ENCODE measurements around the gene S100A10.

Gene S100A10, protein sequence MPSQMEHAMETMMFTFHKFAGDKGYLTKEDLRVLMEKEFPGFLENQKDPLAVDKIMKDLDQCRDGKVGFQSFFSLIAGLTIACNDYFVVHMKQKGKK

DNA sequence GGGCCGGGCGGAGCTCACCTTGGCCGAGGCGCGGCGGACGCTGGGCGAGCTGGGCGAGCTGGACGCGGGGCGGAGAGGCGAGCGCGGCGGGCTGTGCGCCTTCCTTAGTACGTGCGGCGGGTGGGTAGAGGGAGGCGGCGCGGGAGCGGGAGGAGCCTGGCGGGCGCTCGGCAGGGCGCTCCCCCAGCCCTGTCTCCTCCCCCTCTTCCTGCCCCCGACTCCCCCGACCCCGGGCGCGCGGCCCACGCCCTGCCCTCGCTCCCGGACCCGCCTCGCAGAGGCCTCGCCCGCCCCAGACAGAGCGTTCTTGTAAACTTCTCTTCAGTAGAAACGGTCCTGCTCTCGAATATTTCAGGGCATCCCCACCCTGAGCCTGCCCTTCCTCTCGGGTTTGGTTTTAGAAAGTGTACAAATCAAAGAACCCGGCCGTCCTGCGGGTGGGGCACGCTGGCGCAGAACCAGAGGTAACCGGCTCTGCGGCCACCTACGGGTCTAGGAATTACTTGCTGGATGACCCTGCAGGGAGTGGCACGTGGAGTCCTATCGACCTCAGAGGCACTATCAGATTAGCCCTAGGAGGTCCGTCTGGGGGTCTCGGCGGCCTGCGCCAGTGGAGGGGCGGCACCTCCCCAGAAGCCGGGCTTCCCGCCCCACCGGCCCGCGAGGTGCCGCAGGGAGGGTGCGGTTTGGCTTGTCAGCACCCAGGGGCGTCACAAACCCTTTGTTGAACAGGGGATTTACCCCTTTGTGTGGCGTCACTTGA is at the start of gene S100A10:
Gene S100A10 (minus strand): TSS at position 126 of the 763 bp plus-strand sequence. CDS start 7,629 bp downstream, outside the sequence.
- DNase-seq = peak; percentile 29

DNA sequence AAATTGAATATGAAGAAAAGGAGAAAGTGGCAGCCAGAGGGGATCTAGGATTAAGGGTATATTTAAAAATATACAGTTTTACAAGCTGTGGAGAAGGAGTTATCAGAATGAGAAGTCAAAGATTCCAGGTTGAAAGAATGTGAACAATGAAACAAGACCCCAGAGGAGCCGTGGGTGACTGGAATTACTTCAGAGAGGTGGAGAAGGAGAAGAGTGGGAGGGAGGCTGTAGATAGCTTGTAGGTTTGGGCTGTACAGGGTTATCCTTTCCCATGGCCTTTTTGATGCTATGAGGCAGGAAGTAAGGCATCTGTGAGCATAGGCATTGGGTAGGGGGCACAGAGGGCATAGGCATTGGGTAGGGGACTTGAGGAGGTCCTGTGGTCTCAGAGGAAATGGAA is 48.4 kb upstream of the S100A10 start:
- DNase-seq = no peak

DNA sequence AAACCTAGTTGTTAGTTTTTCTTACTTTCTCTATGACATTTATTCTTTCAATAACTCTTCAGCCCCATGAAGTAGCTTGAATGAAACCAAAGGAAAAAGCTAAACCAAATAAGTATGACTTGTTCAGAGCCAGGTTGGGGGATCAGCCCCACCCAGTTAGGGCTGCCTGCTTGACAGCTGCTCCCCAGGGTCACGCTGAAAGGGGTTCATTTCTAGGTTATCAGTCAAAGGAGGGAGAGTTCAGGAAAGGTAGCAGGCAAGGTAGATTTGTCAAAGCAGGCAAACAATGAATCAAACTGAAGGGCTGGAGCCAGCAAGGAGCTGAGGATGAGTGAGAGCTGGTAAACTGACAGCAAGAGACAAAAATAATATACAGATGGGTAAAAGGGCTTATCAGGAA is 46.2 kb upstream of the S100A10 start:
- peak; percentile 77 for DNase-seq

DNA sequence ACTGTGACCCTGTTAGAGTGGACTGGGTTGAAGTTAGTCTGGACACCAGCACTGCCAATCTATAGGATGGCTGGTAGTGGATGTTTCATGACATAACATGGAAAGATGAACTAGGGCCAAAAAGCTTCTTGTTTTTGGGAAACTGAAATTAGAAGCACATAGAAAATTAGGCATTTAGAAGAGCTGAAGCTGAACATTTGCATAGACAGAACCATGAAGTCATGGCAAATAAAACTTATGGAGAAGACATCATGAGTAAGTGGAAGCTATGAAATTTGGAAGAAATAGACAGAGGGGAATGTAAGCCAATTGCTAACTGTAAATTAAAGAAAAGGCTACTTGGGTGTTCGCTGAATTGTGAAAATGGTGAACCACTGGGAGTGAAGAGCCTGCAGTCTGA is 45.8 kb upstream of the S100A10 start:
- DNase-seq = peak; percentile 77

DNA sequence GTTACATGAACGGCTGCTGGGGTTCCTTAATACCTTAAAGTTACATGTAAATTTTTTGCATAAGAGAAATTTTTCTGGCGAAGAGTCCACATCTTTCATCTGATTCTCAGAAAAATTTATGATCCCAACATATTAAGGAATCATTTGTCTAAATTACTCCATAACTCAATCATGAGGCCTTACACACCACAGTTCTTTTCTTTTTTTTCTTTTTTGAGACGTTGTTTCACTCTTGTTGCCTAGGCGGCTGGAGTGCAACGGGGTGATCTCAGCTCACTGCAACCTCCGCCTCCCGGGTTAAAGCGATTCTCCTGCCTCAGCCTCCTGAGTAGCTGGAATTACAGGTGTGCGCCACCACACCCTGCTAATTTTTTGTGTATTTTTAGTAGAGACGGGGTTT is 45.2 kb upstream of the S100A10 start:
- no peak for DNase-seq

DNA sequence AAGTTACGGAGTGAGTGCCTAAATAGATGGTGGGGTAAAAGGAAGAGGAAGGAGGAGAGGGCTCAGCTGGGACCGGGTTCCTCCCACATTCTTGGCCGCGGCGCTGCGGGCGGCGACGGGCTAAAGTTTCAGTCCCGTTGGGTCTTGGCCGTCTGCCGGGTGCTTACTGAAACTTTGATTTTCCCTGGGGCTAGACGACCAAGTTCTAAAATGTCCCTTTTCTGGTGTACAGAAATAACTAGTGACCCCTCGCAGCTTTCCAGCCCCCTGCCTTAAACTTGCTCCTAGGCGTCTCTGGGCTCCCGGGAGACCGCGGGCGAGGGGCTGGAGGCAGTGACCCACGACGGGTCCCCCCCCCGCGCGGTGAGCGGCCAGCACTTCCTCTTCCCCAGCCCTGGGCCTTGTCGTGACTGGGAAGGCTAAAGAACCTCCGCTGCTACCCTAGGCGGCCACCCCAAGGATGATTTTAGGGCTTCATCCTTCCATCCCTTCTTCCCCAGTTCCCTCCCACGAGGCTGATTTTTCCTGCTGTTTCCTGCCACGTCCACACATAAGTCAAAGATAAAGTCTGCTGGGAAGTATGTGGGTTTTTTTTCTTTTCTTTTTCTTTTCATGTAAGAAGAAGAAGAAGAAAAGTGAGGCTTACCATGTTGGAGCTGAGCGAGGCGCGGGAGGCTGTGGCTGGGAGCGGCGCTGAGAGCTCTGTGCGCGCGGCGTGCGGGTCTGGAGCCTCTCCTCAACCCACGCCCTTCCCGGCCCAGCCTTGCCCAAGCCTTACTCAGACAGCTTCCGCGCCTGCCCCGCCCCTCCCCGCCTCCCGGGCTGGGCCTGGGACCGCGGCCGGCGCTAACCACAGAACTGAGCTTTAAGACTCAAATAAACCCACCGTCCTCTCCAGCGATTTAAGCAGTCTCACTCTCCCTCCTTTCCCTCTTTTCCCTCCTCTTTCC is 42.9 kb upstream of the S100A10 start, which contains the start of gene S100A11:
Gene S100A11 (minus strand): TSS at position 738 of the 950 bp plus-strand sequence. CDS start 89 bp downstream, at position 649.
- peak; percentile 64 for DNase-seq

DNA sequence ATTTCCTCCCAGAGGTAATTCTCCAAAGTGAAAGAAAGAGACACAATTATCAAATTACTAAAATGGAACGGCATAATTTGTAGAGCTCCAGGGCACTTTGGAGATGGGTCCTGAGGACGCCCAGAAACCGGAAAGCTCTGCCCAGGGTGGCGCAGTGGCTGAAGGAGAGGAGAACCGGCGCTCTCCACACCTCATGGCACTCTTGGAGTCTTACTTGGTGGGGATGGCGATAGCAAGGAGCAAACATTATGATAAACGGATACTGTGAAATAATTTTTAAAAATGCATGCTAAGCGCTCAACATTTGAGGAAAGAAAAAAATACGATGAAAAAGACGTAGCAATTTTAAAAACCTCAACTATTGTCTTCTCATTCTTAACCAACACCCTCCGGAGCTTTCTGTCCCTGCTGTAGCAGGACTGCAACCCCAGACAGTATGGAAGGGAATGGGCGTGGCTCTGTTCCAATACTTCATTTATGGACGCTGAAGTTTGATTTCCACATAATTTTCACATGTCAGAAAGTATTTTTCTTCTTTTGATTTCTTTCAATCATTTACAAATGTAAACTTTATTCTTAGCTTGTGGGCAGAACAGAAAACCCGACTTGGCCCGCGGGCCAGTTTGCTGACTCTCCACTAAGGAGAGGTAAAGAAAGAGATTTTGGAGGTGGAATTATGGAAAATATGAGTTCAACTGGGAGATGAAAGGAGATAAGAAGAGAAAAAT is 42.0 kb upstream of the S100A10 start:
- DNase-seq = peak; percentile 81

DNA sequence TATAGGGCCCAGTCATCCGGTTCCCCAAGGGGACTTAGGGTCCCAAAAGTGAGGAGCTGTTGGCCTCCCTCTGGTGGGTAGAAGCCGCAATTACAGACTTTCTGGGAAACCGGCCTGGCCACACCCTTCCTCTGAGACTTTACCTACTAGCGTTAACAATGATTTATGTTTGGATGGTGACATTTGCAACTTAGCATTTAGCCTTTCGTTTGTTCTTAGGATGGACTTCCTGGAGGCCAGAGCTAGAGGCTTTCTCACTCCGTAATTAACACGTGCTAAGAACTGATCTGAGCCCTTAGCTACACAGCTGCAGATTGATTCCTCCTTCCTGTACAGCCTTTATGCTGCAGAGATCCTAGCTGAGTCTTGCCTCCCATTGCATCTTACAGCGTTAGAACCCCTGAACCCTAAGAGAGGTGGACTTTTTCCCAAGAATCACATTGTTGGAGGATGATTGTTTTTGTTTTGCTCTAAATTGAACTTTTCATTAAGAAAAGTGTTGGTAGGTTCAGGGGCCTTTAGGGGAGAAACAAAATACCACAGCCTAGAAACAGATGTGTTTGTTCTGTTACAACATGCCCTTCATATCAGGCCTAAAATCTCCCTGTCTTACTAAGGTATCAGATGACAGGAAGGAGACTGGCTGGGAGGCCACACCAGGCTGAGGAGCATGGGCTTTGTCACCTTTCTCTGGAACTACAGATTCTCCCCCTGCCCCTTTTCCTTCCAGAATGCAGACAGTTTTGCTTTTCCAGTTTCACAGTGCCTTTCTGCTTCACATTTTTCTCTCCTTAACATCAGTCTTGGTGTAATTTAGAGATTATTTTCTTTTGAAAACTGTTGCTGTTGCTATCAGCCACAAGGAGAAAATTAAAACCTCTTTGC is 41.2 kb upstream of the S100A10 start:
- DNase-seq = peak; percentile 87

DNA sequence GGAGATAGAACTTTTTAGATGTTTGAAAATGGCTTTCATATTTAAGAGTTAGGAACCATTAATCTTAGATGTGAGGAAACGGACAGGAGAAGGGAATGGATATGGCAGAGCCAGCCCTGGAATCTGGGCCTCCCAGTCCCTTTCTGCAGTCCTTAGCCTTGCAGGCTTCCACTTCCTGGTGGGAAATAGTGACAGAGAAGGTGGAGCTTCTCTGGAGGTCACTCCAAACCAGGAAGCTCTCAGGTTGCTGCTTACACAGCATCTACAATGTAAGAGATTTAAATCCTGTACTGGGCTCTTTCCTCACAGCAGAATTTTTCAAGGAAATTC is 40.6 kb upstream of the S100A10 start:
- no peak for DNase-seq

DNA sequence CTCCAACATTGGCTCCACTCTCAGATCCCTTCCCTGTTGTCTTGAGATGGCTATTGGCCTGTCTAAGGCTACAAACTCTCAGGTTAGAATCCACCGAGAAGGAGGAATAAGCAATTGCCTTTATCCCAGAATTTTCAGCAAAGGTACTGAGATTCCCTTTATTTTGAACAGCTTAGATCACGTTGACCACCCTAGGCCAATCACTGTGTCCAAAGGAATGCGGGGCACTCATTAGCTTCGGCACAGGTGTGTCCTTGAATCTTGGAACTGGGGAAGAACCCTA is 36.2 kb upstream of the S100A10 start:
- no peak for DNase-seq

DNA sequence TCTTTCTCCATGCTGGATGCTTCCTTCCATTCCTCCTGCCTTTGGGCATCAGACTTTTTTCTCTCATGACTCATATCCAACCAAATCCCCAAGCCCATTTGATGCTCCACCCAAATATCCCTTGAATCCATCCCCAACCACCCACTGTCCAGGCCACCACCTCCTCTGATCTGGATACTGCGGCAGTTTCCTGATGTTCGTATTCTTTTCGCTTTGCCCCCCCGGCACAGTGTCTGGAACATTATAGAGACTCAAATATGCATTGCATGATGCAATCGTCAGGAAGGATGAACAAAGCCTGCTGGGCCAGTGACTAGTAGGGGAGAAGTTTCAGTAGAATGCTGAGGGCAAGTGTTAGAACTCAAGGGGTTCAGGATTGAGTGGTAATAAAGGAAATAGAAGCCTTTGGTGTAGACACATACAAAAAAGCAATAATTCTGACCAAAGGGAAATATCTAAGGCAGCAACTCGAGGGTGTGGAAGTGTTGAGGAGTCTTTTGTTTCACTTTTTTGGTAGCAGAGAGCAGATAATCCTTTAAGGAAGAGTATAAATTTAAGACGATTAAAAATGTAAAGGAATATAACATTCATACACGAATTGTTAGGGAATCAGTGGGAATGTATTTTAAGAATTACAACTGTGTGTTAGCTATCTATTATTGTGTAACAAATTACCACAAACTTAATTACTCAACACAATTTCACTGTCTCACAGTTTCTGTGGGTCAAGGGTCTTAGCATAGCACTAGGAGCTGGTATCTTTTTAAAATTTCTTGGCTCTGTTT is 35.7 kb upstream of the S100A10 start:
- no peak for DNase-seq

DNA sequence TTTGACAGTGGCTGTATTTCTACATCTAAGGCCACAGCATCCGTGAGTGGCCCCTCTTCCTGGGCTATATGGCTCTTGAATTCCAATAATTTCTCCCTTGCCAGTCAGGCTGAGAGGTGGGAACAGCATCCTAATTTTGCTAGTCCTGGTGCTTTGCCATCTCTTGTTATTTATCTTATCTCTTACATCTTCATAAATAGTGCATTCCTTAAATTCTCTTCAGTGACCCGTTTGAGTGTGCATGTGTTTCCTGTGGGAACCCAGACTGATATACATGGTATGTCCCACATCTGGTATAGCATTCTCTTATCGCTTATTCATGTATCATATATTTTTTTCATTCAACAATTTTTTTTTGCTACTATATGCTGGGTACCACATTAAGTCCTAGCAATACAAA is 33.2 kb upstream of the S100A10 start:
- no peak for DNase-seq

DNA sequence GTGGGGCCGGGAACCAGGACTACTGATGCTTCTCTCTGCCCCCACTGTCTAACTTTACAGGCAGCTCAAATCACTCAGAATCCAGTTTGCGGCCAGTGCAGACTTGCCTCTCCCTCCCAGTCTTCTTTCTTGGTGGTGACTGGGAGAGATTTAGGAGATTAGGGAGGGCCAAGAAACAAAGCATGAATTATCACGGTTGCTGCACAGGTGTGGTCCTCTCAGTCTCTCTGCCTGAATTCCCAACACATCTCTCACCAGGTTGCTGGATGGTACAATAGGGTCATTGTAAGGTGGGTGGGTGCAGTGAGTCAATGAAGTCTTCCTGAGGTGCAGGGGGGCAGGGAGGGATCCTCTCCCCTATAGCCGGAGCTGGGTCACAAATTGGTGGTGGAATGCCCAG is 30.6 kb upstream of the S100A10 start:
- no peak for DNase-seq

DNA sequence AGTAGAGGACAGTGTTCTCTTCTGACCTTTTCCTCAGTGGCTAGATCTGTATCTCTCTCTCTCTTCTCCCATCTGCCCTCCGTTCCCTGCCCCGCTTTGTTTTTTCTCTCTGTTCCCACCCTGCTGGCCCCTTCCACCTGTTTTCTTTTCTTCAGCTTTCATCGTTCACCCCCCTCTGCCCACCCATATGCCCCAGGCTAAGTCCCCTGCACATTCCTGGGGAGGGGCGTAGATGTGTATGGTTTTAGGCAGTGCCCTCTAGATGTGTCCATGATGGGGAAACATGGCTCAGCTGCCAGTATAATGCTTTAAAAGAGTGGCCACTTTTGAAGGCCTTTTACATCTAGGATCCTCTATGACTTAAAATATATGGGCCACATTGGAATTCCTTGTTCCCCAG is 29.6 kb upstream of the S100A10 start:
- no peak for DNase-seq

DNA sequence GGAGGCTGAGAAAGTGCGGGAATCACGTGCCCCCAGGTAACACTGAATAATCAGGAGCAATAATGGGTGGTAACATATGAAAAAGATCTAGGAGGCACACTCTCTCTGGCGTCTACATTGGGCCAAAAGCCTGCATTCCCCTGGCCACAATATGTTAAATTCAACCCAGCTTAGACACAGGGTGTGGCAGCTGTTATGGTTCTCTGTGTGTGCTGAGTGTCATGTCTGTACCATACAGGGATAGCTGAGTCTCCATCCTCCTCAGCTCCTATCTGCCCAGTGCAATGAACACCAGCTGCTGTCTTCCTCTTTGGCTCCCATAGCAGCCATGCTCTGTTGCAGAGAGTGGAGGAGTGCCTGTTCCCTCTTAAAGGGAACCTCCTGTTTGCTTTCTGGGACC is 28.8 kb upstream of the S100A10 start:
- no peak for DNase-seq

DNA sequence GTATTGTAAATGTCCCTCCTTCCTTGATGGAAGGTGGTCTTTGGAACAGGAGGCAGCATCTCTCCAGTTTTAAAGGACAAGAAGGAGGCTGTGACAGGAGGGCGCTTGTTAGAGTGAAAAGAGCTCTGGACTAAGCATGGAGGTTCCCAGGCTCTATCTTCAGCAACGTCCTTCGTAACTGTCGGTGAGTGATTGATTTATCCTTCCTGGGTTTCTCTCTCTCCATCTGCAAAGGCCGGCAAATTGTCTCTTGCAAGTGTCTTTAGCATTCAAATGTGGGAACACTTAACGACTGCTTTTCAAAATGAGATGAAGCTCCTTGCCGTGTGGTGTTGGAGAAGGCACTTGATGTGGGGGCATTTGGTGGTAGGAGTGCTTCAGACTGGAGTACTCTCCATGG is 27.9 kb upstream of the S100A10 start:
- DNase-seq = no peak

DNA sequence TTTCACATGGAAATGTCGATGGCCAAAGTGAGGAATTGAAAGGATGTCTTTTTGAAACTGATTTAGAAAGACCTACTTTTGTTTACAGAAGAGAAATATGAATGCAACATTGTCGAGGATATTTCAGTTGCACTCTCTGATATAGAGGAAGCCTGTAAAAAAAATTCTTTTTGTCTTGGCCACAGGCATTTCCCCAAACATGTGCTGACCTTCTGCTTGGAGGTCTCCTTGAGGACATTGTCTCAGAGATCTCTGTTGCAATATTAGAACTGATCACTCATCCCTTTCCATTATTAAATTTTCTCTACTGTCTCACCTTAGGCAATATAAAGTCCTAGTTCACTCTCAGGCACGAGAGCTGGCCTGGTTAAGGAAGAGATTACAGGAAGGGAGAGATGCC is 27.2 kb upstream of the S100A10 start:
- no peak for DNase-seq

DNA sequence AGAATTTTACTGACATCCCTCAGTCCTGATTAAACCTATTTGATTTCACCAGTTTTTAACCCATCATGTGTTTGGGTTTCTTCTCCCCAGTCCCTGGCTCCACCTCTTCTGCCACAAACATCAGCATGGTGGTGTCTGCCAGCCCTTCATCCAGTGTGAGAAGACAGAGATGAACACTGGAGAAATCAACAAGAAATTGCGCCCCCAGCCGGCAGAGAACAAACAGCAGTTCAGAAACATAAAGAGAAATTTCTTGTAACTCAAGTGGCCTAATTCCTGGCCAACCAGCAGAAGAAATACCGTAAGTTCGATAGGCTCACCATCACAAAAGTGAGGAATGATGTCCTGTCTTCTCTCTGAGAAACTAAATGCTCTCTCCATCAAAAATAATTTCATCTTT is 24.9 kb upstream of the S100A10 start:
- DNase-seq = no peak

DNA sequence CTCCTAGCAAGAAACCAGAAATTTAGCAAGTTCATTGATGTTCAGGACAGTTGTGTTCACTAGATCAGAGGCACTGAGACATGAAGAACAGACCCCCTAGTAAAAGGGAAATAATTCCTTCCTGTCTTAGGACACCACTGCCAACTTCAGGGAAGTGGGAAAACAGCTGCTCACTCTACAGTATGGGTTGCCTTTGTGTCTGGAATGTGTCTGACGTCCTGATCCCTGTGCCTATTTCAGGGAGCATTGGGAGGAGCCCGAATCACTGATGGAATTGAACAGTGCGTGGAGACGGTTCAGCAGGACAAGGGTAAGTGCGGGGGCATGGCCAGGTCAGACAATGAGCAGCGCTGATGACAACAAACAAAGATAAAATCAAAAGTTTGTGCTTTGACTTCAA is 22.1 kb upstream of the S100A10 start:
- DNase-seq = no peak

DNA sequence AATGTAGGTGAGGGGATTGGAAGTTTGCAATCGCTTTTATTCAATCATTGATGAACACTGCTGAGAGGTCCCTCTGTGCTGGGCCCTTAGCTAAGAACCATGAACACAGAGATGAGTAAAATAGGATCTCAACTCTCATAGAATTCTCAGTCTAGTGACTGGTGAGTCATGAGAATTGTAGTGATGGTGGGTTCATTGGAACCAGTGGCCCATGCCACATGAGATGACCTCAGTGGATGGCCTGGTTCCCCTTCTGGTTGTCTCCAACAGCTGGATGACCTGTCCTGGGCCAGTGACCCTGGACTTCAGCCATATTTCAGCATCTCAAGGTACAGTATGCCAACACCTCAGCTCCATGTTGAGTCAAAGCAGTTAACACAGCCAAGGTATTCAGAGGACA is 21.3 kb upstream of the S100A10 start:
- no peak for DNase-seq

DNA sequence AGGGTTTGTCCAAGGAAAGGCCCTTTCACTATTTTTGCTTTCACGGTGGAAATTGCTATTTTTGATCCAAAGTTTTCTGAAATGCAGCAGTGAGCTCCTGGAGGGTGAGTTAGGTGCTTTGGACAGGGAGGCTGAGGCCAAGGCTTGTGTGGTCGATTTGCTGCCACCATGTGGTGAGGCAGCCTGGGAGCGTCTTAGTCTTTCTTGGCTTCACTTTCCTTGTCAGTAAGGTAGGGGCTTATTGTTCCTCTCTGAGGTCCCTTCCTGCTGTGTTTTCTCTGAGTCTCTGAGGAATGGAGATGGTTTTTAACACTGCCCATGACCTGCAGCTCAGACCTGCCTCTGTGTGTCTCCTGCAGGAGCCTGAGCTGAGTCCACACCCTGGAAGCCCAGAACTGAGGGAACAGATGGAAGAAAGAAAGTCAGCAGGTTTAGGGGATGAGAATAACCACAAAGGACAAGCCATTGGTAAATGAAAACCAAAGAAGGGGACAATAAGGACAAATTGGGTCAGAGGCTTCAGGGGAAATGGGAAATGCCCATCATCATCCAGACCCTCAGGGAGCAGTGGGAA is 20.1 kb upstream of the S100A10 start:
- DNase-seq = no peak

Measured in DMS79 treated with DMSO at 0.1 percent for 48 hours (cell line).